Embryonic facial prominence (tissue), 1 donor: ENCODE measurements around the gene FAM222A.

Experiments
- DNase-seq: peaks from one replicate; pipeline ENCODE4 v3.0.0-alpha.2; 2016; ENCODE audit errors: extremely low spot score

FAM222A gene

GRCh38 chr12:109800536-109800935 lies 86.9 kb downstream of the FAM222A start:
- DNase-seq, result no peak

- no peak for DNase-seq
These were observed 89.2 kb downstream of the FAM222A start for GRCh38 chr12:109802828-109803227.

- DNase-seq, result no peak
These were observed 90.1 kb downstream of the FAM222A start for GRCh38 chr12:109803678-109804077.

- no peak for DNase-seq
These were observed 91.5 kb downstream of the FAM222A start for GRCh38 chr12:109804820-109805761.

GRCh38 chr12:109807954-109808643 lies 94.5 kb downstream of the FAM222A start:
- no peak for DNase-seq

- DNase-seq, result no peak
These were observed 95.4 kb downstream of the FAM222A start for GRCh38 chr12:109808876-109809646.

- no peak for DNase-seq
These were observed 97.5 kb downstream of the FAM222A start for GRCh38 chr12:109810954-109811623.

- no peak for DNase-seq
These were observed 98.0 kb downstream of the FAM222A start for GRCh38 chr12:109811624-109811995.

GRCh38 chr12:109813810-109814416 lies 100.3 kb downstream of the FAM222A start:
- no peak for DNase-seq

GRCh38 chr12:109814600-109815150 lies 101.0 kb downstream of the FAM222A start:
- DNase-seq, result no peak

GRCh38 chr12:109815225-109815624 lies 101.6 kb downstream of the FAM222A start:
- no peak for DNase-seq

- DNase-seq, result no peak
These were observed 102.4 kb downstream of the FAM222A start for GRCh38 chr12:109815757-109816617.

- no peak for DNase-seq
These were observed 103.2 kb downstream of the FAM222A start for GRCh38 chr12:109816870-109817269.

- DNase-seq, result no peak
These were observed 104.1 kb downstream of the FAM222A start for GRCh38 chr12:109817627-109818231.

- DNase-seq, result no peak
These were observed 104.6 kb downstream of the FAM222A start for GRCh38 chr12:109818253-109818652.

- no peak for DNase-seq
These were observed 105.4 kb downstream of the FAM222A start for GRCh38 chr12:109818905-109819500.
